B cell (primary cell): ENCODE measurements around the gene PARP8.

Experiments
- EZH2 ChIP-seq: IDR thresholded peaks from 2 replicates; pipeline ENCODE4 v1.6.1; 2012; ENCODE audit warnings: borderline replicate concordance, low read depth, mild to moderate bottlenecking, moderate library complexity, low read length; ENCODE audit not compliant: insufficient read depth, poor library complexity, severe bottlenecking
- TF ChIP-seq, protein P1 (sequence below): fragments of 200-600 bp; IDR thresholded peaks from one replicate; pipeline ENCODE4 v1.8.0; 2022; ENCODE audit warnings: antibody characterized with exemption, mild to moderate bottlenecking

DNA sequence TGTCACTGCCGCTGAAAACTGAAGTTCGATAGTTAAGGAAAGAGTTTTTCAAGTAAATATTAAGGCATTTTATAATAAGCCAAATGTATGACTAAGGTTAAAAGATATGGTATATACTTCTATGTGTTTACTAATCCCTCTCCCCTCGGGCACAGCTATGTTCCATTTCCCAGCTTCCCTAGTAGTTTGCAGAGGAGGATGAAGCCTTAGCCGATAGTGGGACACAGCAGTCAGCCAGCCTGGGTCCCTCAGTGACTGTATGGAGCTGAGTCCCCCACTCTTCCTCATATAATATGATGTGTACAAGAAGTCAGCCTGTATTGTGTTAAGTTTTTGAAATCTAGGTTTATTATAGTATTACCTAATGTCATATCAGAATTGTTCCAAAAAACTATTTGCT is 55.8 kb downstream of the PARP8 start:
- TF ChIP-seq, protein P1, sequence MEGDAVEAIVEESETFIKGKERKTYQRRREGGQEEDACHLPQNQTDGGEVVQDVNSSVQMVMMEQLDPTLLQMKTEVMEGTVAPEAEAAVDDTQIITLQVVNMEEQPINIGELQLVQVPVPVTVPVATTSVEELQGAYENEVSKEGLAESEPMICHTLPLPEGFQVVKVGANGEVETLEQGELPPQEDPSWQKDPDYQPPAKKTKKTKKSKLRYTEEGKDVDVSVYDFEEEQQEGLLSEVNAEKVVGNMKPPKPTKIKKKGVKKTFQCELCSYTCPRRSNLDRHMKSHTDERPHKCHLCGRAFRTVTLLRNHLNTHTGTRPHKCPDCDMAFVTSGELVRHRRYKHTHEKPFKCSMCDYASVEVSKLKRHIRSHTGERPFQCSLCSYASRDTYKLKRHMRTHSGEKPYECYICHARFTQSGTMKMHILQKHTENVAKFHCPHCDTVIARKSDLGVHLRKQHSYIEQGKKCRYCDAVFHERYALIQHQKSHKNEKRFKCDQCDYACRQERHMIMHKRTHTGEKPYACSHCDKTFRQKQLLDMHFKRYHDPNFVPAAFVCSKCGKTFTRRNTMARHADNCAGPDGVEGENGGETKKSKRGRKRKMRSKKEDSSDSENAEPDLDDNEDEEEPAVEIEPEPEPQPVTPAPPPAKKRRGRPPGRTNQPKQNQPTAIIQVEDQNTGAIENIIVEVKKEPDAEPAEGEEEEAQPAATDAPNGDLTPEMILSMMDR = no peak
- no peak for TF ChIP-seq EZH2
